ENCODE results near the gene KCNIP2. TPM values are rescaled to one million over a fixed set of nuclear protein-coding genes. Genes with fewer than 3 reads are reported as not detected.

Gene KCNIP2
- total RNA-seq, 5 donors from 2014 or later (not counting 1 experiment from before 2014, with no cell fraction given) = 2.0 to 3.4 (median 3.1) TPM

GRCh38 chr10:101776161-101776817 lies 67.3 kb downstream of the KCNIP2 start:
- no peak for DNase-seq
- H3K4me1 Mint-ChIP-seq = peaks cover 34 to 51% (median 38%) of the 10 kb centered on the region in 3 donors
- ATAC-seq (replicated peaks in 1 of 4) = no peak
- Histone ChIP-seq H3K9me3 (no peaks in the 10 kb centered on the region), H3K36me3 (ENCODE audit: control insufficient read depth in 2 of 2, extremely low read depth in 1 of 2, insufficient read depth in 1 of 2, low read length in 1 of 2) (no peaks in the 10 kb centered on the region), H3K27me3 (replicated peaks in 1 of 2; ENCODE audit: control insufficient read depth in 2 of 2, extremely low read depth in 1 of 2, insufficient read depth in 2 of 2, low read length in 1 of 2) (peaks cover 26 to 81% of the 10 kb centered on the region in 2 experiments), H3K4me1 (ENCODE audit: control insufficient read depth in 1 of 2, extremely low read depth in 1 of 2, insufficient read depth in 2 of 2, low read length in 2 of 2) (peaks cover 9 to 54% of the 10 kb centered on the region in 2 experiments), H3K27ac (ENCODE audit: low read length) (no peak overlapping the region), H3K4me3 (ENCODE audit: control insufficient read depth in 1 of 2, extremely low read depth in 1 of 2, low read length in 1 of 2) (no peak overlapping the region)
- H3K36me3 Mint-ChIP-seq = no peaks in the 10 kb centered on the region
- H3K4me3 Mint-ChIP-seq = peak overlapping the region in 1 of 3 donors; percentile 97
- ChIA-PET POLR2A (no interaction called here), CTCF (no interaction called here)
- peaks cover 56 to 64% of the 10 kb centered on the region in 2 donors for H3K27me3 Mint-ChIP-seq
- 12% methylated on average over 53 of the region's 74 CpGs for WGBS (ENCODE audit: insufficient coverage)
- no peaks in the 10 kb centered on the region for H3K9me3 Mint-ChIP-seq
- H3K27ac Mint-ChIP-seq = no peak overlapping the region

Other genes with a start within 250 kb of the KCNIP2 start
- 10 to 100 TPM; 83.7 to 90.4 (median 86.9) TPM for gene FBXW4, start 148.6 kb downstream of the KCNIP2 start, total RNA-seq
- gene FGF8, start 67.7 kb downstream of the KCNIP2 start, total RNA-seq = not detected
- gene NPM3, start 60.4 kb downstream of the KCNIP2 start, total RNA-seq = 10 to 100 TPM; 13.1 to 29.7 (median 26.0) TPM
- gene OGA, start 25.4 kb downstream of the KCNIP2 start, total RNA-seq = 100 to 1,000 TPM; 232 to 364 (median 244) TPM
- 10 to 100 TPM; 26.4 to 30.0 (median 27.2) TPM for gene ARMH3, start 212.4 kb upstream of the KCNIP2 start, total RNA-seq
- 10 to 100 TPM; 12.5 to 33.4 (median 26.7) TPM for gene HPS6, start 221.5 kb upstream of the KCNIP2 start, total RNA-seq

All from T-cell (primary cell).